GM12872 (cell line): ENCODE data around the gene ANGPT4.

ENCODE experiments used
- CTCF ChIP-seq: IDR thresholded peaks from 3 replicates; pipeline ENCODE4 v1.5.1; 2011; ENCODE audit warnings: low read depth, mild to moderate bottlenecking, low read length, moderate library complexity; ENCODE audit not compliant: insufficient read depth

Gene ANGPT4

DNA sequence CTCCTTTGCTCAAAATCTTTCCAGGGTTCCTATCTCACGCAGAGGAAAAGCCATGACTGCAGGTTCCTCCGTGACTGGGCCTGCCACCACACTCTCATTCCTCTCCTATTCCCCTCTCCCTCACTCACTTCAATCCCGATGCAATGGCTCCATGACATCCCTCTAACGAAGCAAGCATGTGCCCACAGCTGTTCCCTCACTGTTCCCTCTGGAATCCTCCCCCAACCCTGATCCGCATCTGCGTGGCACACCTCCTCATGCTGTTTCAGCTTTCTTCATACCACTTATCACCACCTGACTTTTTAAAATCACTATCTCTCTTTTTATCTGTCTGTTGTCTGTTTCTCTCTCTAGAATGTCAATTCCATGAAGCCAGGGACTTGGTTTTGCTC, 25.5 kb downstream of the ANGPT4 start:
- TF ChIP-seq CTCF, result no peak

DNA sequence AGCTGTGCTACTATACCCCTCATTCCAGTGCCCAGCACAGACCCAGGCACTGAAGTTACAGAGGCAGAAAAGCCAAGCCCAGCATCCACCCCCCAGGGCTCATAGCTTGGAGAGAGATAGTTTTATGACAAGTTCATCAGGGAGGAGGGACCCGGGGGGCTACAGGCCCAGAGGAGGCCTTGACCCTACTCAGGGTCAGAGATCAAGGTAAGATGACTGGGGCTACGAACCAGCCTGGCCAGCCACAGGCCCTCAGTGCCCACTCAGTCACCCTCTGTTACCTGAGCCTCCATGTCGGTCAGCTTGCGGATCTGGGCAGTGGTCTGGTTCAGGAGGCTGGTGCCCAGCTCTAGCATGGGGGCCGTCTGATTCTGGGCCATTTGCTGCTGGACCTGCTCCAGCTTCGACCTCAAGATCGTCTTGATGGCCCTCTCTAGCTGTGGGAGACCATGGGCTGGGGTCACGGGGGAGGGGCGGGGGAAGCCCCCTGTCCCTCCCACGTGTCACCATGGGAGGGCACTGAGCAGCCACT, 26.1 kb downstream of the ANGPT4 start:
- TF ChIP-seq CTCF, result no peak

DNA sequence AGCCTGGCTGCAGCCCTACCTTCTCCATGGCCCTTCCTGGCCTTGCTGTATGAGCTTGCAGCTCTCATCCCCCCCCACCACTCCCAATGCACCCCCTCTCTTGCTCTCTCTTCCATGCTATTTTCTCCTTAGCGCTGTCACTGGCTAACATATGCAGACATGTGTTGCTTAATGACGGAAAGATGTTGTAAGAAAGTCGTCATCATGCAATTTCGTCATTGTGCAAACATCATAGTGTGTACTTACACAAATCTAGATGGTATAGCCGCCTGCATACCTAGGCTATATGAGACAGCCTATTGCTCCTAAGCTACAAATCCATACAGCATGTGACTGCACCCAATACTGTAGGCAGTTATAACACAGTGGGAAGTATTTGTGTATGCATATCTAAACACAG, 27.0 kb downstream of the ANGPT4 start:
- TF ChIP-seq CTCF, result no peak

DNA sequence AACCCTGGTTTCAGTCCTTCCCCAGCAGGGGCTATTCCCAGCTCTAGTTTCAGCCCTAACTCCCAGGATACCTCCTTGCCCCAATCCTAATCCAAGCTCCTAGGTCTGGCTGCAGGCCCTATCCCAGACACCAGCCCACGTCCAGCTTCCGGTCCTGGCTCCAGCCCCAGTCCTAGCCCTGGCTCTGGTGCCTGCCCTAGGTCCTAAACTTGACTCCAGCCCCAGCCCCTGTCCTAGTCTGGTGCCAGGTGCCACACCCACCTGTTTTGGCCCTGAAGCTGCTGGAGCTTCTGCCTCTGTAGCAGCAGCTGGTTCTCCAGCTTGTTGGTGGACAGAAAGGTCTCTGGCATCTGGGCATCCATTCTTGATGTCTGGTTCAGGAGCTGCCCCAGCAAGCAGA, 28.1 kb downstream of the ANGPT4 start:
- TF ChIP-seq CTCF, result no peak

GRCh38 chr20:887137-887536, 29.0 kb downstream of the ANGPT4 start:
- TF ChIP-seq CTCF, result no peak

GRCh38 chr20:884983-885952, 30.9 kb downstream of the ANGPT4 start:
- no peak for TF ChIP-seq CTCF

DNA sequence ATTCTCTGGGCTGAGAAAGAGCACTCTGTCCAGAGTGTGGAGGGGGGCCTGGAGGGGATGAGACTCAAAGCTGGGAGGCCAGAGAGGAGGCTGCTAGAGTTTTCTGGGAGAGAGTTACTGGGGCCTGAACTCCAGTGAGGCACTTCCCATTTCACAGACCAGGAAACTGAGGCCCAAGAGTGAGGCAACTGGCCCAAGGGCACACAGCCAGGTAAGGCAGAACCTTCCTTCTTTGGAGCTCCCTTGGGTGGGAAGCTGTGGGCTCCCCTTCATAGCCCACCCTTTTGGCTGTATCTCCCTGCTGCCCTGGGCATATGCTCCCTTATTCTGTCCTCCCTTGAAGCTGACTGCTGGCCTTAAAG, 34.4 kb downstream of the ANGPT4 start:
- no peak for TF ChIP-seq CTCF
